Measurements from ENCODE around the gene RAD54L.

GRCh38 chr1:46309401-46310159 is 62.0 kb downstream of the RAD54L start:
- TF ChIP-seq RCOR1 (IDR thresholded peaks at IDR 0.05; ENCODE audit: low read length): no peak
- no peak for TF ChIP-seq USF2 (IDR thresholded peaks at IDR 0.05; ENCODE audit: borderline replicate concordance, low read depth, low read length)
- no peak for TF ChIP-seq CTCF (IDR thresholded peaks at IDR 0.05)
- no peak for TF ChIP-seq POLR2AphosphoS5 (IDR thresholded peaks at IDR 0.05; ENCODE audit: low read depth, low read length)
- no peak for TF ChIP-seq CHD2 (IDR thresholded peaks at IDR 0.05; ENCODE audit: low read length, partially characterized antibody)
- TF ChIP-seq EZH2phosphoT487 (IDR thresholded peaks at IDR 0.05; ENCODE audit: borderline replicate concordance, low read depth): no peak
- TF ChIP-seq RFX5 (IDR thresholded peaks at IDR 0.05; ENCODE audit: low read length): no peak
- TF ChIP-seq TEAD4 (IDR thresholded peaks at IDR 0.05; ENCODE audit: borderline replicate concordance, insufficient read depth): no peak
- TF ChIP-seq YY1 (IDR thresholded peaks at IDR 0.05; ENCODE audit: low read depth): no peak
- no peak for TF ChIP-seq TCF12 (IDR thresholded peaks at IDR 0.05)
